Keratinocyte (primary cell): ENCODE results near the gene REPS2.

Source experiments
- CTCF ChIP-seq, 3 experiments: IDR thresholded peaks in 1 of 3; conservative IDR thresholded peaks in 1 of 3; optimal IDR thresholded peaks in 1 of 3; 2 replicates in 2 of 3; 3 replicates in 1 of 3; pipeline versions ENCODE3 to v1.5.1; 2011; ENCODE audit warnings: low read length in 3 of 3, mild to moderate bottlenecking in 3 of 3, moderate library complexity in 2 of 3, control low read depth in 1 of 3, inconsistent platforms in 1 of 3; ENCODE audit not compliant: insufficient read depth in 2 of 3; ENCODE audit errors: extremely low read depth in 1 of 3
- EZH2 ChIP-seq: IDR thresholded peaks from one replicate; pipeline ENCODE4 v1.6.1; 2012; ENCODE audit warnings: inconsistent platforms, mild to moderate bottlenecking, low read length, moderate library complexity

GRCh38 chrX:17095161-17095560 is 148.7 kb downstream of the REPS2 start:
- no peak for TF ChIP-seq CTCF (optimal IDR thresholded peaks at IDR 0.05 in 1 of 3, IDR thresholded peaks at IDR 0.05 in 1 of 3, conservative IDR thresholded peaks at IDR 0.05 in 1 of 3; ENCODE audit: extremely low read depth in 1 of 3, insufficient read depth in 2 of 3, low read length in 3 of 3)
- TF ChIP-seq EZH2 = no peak
